Measurements from ENCODE around the gene NR5A2.

DNA sequence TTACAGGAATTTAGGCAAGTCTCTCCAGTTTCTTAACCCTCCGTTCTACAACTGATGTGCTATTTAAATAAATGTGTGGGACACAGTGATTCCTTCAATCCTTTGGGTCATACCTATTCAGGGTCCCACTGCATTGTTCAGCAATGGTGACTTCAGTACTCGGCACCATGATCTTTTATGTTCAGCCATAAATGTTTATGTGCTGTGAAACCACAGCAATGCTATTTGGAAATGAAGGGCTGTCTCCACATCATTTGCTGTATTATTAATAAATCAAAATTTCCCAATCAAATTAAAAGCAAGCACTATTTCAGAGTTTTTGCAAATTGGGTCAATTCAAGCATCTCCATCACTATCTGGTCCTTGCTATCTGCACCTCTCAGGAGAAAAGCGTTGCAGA lies 84.8 kb downstream of the NR5A2 start:
- TF ChIP-seq, protein P1, sequence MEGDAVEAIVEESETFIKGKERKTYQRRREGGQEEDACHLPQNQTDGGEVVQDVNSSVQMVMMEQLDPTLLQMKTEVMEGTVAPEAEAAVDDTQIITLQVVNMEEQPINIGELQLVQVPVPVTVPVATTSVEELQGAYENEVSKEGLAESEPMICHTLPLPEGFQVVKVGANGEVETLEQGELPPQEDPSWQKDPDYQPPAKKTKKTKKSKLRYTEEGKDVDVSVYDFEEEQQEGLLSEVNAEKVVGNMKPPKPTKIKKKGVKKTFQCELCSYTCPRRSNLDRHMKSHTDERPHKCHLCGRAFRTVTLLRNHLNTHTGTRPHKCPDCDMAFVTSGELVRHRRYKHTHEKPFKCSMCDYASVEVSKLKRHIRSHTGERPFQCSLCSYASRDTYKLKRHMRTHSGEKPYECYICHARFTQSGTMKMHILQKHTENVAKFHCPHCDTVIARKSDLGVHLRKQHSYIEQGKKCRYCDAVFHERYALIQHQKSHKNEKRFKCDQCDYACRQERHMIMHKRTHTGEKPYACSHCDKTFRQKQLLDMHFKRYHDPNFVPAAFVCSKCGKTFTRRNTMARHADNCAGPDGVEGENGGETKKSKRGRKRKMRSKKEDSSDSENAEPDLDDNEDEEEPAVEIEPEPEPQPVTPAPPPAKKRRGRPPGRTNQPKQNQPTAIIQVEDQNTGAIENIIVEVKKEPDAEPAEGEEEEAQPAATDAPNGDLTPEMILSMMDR (IDR thresholded peaks at IDR 0.05; ENCODE audit: low read length): no peak
- no peak for TF ChIP-seq EZH2 (IDR thresholded peaks at IDR 0.05; ENCODE audit: borderline replicate concordance, low read length)

Measured in OCI-LY1 (cell line).